Glomerular visceral epithelial cell (primary cell): Measurements from ENCODE around the gene MT1G.
"Not testable (repeated sequence)": the region's sequence is repeated elsewhere in the genome, so short reads cannot be mapped to it uniquely, and the experiment has no call there.

Source experiments
- DNase-seq: peaks from one replicate; pipeline ENCODE4 v3.0.0-alpha.2; 2016; ENCODE audit errors: extremely low spot score

The MT1G gene

GRCh38 chr16:56684926-56685590 lies 17.2 kb upstream of the MT1G start:
- DNase-seq: no peak

- DNase-seq: no peak
Measured at GRCh38 chr16:56684256-56684925, 16.5 kb upstream of the MT1G start.

- DNase-seq: no peak
Measured at GRCh38 chr16:56683424-56684172, 15.7 kb upstream of the MT1G start.

- DNase-seq: no peak
Measured at GRCh38 chr16:56682703-56683397, 15.0 kb upstream of the MT1G start.

- DNase-seq: peak; percentile 92
Measured at GRCh38 chr16:56681939-56682702, 14.3 kb upstream of the MT1G start, which contains the start of gene MT1X. TSS of gene MT1X (plus strand) at chr16:56682470. CDS start at chr16:56682541, 71 bp downstream.

- no peak for DNase-seq
Measured at GRCh38 chr16:56679818-56680217, 12.0 kb upstream of the MT1G start.

- DNase-seq: no peak
Measured at GRCh38 chr16:56679078-56679730, 11.3 kb upstream of the MT1G start.

GRCh38 chr16:56677474-56677873 lies 9.6 kb upstream of the MT1G start:
- DNase-seq: no peak

- DNase-seq: no peak
Measured at GRCh38 chr16:56675685-56676210, 7.9 kb upstream of the MT1G start.

- not testable (repeated sequence) for DNase-seq
Measured at GRCh38 chr16:56674570-56674969, 6.7 kb upstream of the MT1G start.

GRCh38 chr16:56673921-56674320 lies 6.1 kb upstream of the MT1G start:
- peak; percentile 39 for DNase-seq

- DNase-seq: no peak
Measured at GRCh38 chr16:56672761-56673536, 5.1 kb upstream of the MT1G start.

- DNase-seq: not testable (repeated sequence)
Measured at GRCh38 chr16:56672171-56672570, 4.3 kb upstream of the MT1G start.

GRCh38 chr16:56671691-56672090 lies 3.8 kb upstream of the MT1G start:
- DNase-seq: not testable (repeated sequence)

GRCh38 chr16:56670620-56670934 lies 2.7 kb upstream of the MT1G start:
- DNase-seq: no peak

- DNase-seq: no peak
Measured at GRCh38 chr16:56669840-56670619, 2.2 kb upstream of the MT1G start.

- no peak for DNase-seq
Measured at GRCh38 chr16:56669005-56669839, 1.4 kb upstream of the MT1G start, which contains the start of gene MT1H. TSS of gene MT1H (plus strand) at chr16:56669814. CDS start at chr16:56669885, 71 bp downstream.
